DMS53 treated with DMSO at 0.1 percent for 48 hours (cell line): ENCODE data around the gene DTD1.

Experiments
- DNase-seq: peaks from one replicate; lab custom pipeline; 2025; ENCODE audit not compliant: unreplicated experiment; lab: John Stamatoyannopoulos, UW

The DTD1 gene

DNA sequence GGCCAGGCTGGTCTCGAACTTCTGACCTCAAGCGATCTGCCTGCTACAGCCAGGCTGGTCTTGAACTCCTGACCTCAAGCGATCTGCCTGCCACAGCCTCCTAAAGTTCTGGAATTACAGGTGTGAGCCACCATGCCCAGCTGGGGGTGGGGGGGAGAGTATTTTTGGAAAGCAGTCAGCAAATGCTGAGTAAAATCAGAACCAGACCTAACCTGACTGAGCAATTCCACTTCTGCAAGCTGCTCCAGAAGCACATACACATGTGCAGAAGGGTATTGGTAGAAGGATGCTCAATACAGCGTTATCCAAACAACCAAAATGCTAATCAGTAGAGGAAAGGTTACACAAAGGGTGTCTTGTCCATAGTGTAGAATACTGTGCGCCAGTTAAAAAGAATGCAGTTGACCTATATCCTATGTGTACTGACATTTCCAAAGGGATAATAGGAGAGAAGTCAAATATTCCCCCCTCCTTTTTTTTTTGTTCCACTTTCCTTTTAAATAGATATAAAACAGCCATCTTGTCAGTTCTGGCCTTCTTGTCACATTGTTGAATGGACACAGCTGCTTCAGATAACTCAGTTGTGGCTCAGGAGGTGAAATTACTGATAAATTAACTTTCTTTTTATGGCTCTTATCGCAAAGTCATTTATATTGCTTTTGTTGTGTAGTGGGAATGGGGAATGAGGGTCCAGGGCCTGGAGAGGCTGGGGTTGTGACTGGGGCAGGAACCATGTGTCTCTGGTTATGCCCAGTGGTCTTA, 74.6 kb downstream of the DTD1 start:
- DNase-seq = no peak

DNA sequence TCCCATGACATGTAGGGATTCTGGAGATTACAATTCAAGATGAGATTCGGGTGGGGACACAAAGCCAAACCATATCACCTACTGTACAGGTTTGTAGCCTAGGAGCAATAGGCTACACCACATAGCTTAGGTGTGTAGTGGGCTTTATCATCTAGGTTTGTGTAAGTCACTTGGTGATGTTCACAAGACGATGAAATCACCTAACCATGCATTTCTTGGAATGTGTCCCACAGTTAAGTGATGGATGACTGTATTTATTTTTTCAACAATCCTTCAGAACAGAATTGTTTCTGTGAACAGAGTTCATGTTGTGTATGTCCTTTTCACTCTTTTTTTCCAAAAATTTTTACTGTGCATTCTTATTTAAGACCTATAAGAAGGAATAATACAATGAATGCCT, 76.1 kb downstream of the DTD1 start:
- DNase-seq = no peak

DNA sequence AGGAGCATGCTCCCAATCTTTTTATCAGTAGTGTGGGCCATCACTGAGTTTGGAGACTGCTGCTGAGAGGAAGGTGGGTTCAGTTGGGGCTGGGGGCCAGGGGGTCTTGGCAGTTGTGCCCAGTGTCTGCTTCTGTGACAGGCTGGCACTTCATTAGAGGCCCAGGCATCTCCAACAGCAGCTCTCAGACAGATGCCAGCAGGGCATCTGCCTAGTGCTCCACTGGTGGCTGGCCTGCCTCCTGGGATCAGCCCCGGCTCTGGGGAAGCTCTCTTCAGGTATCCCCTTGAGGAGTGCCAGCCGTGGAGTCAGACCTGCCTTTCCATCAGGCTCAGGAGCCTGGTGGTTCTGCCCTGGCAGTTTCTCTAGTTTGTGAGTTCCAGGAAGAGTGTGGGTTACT, 77.3 kb downstream of the DTD1 start:
- no peak for DNase-seq

DNA sequence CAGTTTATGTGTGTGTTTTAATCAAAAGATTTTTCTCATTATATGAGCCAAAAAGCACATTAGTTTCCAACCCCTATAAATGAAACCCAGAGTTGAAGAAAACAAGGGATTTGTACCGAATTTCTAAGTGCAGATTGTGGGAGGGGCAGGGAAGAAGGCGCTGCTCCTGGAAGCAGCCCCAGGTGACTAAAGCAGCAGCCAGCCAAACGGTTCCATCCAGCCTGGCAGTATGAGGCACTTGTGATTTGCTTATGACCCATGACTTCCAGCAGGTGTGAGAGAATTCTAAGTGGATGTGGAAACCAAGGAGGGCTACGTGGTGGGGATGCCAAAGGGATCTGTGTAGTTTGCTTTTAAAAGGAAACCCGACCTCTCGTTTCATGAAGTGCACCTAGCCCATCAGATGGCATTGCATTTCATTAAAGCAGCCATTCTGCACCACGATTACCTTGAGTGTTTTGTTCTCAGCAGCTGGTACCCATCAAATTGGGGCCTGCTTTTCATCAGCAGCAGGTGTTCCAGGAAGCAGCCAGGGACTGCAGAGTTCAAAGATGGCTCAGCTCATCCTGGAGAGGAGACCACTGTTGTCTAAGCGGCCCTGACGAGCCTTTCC, 79.1 kb downstream of the DTD1 start:
- peak; percentile 49 for DNase-seq

DNA sequence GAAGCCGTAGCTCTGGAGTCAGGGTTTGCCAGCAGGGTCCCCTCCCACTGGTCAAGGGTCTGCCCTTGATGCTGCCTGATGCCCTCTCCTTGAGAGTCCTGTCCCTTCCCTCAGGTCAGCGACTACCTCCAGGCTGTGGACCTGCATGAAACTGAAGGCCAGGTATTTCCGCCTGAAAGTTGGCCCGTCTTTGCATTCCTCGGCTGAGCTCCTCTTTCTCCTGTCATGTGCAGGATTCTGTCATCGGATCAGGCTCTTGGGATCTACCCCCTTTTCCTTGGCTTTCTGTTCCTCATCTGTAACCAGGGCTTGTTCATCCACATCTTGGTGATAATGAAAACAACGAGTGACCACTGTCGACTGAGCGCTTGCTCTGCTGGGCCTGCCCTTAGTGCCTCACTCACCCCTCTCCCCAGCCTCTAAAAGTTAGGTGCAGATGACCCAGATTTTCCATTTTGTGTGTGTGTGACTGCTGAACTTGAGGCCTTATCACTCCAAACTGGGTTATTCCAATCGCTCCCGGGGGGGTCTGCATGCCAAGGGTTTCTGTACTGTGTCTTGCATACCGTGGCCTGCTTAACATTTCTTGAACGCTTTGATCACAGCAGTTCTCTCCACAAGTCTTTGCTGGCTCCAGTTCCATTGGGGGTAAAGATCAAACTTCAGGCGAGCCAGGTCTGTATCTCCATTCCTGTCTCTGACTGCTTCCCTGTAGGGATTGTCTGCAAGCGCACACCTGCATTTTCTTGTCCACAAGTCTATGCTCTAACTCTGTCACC, 81.6 kb downstream of the DTD1 start:
- no peak for DNase-seq

DNA sequence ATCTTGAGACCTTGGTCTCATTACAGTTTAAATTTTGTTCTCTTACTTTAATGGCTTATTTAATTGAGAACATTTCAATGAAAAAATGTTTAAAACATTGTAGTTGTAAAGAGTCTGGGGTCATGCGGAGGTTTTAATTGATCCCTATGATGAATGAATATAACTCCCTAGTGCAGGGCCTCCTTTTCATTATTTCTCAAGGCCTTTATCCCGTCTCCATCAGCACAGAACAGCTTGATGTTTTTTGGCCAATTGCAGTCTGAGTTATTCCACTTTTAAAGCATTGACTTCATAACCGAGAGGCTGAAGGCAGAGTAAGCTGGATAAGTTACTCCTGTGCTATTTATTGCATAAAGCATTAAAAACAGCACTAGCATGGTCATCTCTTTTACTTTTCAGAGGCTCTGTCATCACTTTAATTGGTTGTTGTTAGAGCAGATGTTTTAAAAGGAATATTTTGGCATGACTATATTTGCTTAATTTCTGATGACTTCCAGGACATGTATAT, 83.4 kb downstream of the DTD1 start:
- no peak for DNase-seq

DNA sequence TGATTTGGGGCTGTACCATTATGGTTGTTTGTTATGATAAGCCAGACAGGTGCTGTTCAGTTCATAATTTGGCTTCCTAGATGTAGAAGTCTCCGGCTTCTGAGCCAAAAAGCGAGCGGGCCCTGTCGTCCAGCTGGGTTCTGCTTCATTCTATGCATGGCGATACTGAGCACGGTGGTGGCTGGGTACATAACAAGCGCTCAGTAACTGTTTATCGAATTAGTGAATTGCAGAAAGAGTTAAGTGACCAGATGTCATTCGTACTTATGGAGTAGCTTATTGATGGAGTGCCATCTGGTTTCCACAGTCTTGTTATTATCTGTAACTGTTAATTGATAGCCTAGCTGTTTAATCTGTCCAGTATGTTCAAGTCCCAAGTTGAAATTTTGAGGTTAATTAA, 85.0 kb downstream of the DTD1 start:
- DNase-seq = no peak

DNA sequence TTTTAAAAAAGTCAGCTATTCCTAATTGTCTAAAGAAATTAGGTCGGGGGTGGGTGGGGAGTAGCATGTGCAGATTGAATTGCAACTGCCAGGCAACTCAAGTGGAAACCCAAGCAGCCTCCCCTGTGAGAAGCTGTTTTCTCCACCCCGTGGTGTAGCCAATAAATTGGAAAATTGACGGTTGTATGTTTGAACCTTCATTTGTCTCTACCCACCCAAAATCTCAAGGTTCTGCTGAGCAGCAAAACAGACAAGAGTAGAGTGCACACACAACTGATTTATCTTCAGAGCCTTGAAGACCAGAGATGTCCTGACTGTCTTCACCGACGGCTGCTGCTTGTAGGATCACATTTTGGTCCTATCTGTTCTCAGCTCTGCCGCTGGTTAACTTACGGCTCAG, 88.5 kb downstream of the DTD1 start:
- no peak for DNase-seq

DNA sequence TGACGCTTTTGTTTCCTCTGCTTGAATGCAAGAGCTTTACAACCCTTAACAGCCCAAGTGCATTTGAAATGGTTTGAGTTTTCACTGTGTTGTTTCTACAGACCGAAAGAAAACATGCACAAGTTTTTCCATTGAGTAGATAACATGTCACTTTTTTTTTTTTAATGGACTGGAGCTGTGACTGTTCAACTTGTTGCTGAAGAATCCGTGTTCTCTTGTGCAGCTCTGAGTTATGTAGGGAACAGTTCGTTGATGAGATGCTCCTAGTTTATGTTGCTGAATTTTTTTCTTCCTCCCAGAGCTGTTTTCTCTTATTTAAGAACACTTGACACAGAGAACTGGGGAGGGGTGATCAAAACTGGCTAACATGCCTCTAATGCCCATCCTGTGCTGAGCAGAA, 89.3 kb downstream of the DTD1 start:
- DNase-seq = no peak

DNA sequence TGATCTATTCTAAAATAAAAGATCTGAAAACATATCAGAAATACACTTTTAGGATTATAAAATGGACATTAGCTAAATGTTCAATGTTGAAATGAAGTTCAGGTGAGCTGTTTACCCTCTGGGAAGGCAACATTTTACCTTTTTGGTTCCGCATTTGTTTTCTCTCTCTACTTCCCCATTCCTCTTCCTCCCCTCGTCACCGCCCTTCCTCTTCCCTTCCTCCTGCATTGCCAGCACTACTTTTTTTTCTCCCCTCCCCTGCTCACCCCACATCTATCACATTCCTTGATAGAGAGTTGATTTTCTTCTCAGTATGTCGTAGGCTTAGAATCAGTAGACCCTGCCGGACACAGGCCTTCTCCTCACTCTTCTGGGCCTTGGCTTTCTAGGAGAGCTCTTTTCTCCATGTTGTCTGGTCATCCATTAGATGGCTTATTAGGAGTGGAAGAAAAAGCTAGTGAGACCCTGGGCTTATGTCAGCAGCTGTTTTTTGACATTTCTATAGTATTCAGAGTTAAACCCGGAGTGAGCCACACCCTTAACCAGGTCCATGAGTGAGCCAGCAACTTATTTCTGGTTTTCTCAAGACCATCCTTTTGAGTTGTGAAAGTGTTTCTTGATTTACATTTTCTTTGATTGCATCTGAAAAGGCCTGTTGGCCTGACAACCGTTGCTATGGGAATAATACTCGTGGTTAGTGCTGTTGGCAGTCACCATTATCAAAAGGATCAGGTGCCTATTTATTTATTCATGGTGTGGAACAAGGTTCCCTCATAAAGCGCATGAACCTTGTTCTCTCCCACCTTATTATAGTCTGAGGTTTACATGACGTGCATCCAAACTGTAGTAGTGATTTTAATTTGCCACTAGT, 90.9 kb downstream of the DTD1 start:
- DNase-seq = no peak

DNA sequence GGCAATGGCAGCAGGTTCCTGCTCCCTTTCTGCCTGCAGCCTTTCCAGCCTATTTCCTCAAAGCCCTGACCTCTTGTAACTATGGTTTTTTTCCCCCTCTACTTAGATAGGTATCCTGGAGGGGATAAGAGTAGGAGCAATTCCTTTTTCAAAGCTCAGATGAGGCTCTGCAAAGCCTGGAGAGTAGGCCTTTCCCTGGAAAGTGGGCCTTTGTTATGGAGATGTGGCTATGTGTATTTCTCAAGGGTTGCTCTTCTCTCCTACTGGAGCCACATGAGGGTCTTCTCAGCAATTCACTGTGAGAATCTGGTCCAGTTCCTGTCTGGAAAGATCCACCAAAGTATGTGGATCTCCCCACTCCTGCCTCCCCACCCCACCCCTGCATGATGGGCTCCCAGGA, 96.0 kb downstream of the DTD1 start:
- no peak for DNase-seq

DNA sequence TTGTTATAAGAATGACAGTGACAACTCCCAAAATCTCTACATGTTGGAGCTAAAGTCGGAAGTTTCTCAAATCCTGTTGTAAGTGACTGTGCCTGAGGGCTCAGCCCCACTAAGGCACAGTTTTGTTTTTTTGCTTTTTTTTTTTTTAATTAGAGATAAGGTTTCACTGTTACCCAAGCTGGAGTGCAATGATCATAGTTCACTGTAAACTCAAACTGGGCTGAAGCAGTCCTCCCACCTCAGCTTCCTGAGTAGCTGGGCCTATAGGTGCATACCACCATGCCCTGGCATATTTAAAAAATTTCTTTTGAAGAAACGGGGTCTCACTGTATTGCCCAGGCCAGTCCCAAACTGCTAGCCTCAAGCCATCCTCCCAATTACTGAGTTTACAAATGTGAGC, 96.9 kb downstream of the DTD1 start:
- DNase-seq = no peak

DNA sequence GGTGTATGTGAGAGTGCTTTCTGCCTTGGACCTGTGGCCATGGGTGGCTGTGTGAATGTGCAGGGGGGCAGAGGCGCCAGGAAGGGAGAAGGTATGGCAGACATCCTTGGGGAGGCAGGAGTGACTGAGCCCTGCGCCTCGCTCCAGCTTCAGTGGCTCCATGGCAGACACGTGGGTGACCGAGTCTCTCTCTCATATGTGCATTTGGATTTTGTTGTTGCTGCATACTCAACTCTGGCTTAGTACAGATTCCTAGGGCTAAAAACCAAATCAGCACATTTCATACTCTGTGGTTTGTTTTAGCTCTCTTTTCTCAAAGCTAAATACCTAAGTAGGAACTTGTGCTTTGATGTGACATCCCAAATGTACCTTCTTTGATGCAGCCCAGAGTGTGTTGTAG, 97.6 kb downstream of the DTD1 start:
- no peak for DNase-seq

DNA sequence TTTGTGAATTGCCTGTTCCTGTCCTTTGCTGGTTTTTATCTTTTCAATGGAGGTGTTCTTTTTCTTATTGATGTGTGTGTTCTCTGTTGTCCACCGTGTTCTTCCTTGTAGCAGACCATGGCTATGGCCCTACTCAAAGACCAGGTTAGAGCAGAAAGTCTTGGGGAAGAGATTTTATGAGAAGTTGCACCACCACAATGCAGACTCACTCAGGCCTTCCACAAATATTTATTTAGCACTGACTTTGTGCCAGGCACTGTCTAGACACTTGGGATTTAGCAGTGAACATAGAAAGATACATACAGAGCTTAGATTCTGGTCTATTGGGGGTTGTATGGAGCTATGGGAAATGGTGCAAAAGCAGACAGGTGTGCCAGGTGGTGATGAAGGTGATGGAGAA, 98.8 kb downstream of the DTD1 start:
- no peak for DNase-seq

DNA sequence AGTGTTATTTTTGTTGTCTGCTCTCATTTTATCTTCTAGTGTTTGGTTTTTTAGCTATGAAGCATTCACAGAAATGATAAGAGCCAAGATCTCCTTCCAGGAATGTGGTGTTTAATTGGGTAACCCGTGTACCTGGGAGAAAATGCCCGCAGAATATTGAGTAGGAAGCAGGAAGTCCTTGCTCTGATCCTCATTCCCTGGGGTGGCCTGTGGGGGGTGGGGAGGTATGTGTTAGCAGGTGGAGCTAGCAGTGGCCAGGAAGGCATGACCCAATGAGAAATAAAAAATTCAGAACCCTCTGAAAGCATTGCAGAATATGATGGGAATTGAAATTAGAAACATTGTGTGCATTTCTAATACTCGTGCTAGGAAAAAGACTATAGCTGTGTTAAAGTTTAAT, 100.8 kb downstream of the DTD1 start:
- no peak for DNase-seq

DNA sequence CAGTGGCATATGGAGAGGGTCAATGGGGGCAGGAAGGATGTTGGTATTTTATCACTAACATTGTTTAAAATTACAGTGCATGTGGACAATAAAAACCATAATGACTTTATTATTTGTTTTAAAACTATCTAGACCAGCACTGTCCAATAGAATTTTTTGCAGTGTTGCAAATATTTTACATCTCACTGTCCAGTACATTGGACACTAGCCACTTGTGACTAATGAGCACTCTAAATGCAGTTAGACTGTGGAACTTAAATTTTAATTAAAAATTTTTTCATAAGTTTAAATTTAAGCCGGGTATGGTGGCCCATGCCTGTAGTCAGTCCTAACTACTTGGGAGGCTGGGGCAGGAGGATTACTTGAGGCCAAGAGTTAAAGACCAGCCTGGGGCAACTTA, 101.7 kb downstream of the DTD1 start:
- DNase-seq = no peak

DNA sequence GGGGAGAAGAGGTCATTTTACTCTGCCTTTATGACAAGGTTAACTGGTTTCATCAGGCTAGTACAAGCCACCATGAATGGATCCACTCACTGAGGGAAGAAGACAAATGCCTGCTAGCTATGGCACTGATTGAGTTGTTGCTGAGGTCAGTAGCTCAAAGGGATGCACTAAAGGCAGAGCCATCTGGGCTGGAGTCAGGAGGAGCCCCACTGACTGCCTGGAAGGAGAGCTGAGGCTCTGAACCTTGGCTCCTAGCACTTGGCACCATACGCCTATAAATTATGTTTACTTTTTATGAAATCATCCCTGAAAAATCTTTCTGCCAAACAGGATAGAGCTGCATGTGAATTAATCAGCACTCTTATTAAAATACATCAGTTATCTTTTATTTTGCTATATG, 104.6 kb downstream of the DTD1 start:
- no peak for DNase-seq

DNA sequence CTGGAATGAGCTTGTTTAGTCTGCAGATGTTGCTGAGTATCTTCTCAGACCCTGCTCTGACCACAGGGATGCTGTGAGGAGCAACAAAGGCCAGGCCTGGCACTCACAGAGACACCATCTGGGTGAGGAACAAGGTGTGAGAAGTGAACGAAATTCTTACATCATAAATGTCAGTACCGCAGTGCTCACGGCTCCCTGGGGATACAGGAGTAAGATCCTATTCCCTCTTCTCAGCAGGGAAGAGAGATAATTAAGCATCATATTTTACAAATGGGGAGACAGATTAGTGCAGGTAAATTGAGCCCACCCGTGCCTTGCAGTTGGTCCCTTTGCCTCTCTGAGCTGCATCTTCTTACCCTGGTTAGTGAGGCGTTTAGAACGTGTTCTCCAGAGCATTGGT, 106.2 kb downstream of the DTD1 start:
- no peak for DNase-seq

DNA sequence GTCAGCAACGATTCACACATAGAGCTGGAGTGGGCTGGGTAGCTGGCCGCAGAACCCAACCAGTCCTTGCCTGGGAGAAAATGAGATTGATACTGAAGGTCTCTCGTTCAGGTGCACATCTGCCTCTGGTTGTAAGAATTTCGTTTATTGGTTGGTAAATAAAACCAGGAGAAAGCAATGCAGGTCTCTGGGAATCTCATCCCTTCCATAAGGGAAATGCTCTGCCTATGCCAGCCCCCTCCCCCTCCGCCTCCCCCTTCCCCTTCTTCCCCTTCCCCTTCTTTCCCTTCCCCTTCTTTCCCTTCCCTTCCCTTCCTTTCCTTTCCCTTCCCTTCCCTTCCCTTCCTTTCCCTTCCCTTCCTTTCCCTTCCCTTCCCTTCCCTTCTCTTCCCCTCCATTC, 107.3 kb downstream of the DTD1 start:
- no peak for DNase-seq

DNA sequence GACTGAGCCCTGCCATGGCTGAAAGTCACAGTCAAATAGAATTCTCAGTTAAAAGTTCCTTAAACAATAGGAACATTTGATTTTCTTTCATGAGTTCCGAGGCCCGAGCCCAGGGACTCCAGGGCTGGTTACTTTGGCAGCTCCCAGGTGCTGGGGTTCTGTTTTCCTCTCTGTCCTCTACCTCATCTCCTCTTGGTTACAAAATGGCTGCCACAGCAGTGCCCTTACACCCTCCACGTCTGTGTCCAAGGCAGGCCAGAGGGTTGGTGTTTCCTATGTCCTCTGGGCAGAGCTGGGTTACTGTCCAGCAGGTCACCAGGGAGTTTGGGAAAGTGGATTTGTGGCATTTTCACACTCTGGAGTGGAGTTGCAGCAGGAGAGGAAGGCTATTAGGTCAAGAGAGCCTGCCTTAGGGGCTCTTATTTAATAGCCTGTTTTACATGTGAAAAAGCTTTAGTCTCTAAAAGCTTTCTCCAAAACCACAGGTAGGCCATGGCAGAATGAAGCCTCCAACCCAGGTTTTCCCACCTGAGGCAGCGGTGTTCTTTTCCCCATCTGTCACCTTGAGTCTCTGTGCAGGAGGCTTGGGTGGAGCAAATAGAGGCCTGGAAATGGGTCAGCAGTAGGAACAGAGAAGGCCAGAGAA, 111.0 kb downstream of the DTD1 start:
- DNase-seq = no peak

DNA sequence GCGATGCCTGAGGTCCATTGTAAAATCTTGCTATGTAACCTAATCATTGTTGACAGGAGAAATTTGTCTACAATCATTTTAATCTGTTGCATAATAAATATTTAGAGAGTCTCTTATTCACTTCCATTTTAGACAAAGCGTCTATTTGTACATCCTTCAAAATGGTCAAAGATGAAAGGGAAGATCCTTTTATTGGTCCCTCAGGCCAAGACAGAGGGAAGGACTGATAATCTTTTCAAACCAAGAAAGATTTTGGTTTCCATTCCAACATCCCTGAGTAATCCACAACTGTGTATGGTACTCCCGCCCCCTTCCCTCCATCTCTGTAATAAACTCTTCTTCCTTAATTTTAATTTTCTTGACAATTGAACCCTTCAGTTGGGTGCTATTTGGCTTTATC, 114.1 kb downstream of the DTD1 start:
- DNase-seq = no peak
